ELR (cell line): ENCODE measurements around the gene ZNRF1.
"Not testable (repeated sequence)": the region's sequence is repeated elsewhere in the genome, so short reads cannot be mapped to it uniquely, and the experiment has no call there.

Source experiments
- DNase-seq: peaks from one replicate; pipeline ENCODE4 v3.0.0-alpha.2; 2015; ENCODE audit warnings: low read depth

The ZNRF1 gene

DNA sequence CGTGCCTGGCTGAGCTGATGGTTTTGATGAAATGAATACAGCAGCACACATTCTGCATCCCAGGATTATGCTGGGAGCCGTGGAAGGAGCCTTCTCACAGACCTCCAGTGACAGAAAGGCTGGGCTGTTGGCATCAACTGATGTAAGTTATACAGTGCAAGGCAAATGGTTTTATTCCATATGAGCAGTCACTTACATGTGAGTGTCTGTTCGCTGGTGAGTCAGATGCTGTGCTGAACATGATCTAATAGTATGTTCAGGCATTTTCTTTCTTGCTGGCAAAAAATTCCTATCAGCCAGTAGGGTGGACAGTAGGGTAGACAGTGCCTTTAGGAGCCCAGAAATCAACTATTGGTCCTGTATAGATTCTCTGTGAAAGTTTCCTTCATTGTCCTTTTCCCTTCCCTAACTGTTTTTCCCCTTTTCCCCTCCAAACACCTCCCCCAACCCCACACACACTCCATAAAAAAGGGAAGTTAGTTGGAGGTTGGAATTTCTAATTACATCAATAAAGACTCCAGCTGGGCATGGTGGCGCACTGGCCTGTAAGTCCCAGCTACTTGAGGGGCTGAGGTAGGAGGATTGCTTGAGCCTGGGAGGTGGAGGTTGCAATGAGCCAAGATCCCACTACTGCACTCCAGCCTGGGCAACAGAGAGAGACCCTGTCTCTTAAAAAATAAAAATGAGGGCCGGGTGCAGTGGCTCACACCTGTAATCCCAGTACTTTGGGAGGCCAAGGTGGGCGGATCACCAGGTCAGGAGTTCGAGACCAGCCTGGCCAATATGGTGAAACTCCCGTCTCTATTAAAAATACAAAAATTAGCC is 81.6 kb downstream of the ZNRF1 start:
- DNase-seq, result peak; percentile 66

DNA sequence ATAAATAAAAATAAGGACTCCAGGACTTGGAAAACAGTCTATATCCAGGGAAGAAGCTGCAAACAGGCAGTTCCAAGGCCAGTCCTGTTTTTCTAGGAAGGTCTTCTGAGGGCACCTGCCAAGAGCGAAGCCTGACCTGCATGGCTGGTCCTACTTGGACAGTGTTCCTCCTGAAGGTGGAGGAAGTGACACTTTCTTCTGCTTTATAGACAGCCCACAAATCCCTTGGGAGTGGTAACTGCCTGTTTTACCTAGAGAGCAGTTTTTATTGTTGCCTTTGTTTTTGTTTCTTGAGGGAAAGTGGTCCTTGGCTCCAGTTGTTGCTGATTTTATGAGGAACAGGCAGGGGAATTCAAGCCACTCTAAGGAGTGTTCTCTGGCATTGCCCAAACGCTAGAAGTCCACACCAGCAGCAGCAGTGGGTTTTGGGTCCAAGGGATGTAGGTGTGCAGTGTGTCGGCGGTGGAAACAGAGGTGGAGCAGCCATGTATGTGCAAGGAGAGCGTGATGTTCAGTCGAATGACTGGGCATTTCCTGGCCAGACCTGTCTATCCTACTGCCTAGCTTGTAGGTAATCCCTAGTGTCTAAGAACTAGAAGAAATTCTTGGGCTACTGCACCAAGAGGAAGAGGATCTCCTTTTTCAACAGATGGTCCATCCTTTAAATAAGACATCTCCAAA is 82.5 kb downstream of the ZNRF1 start:
- no peak for DNase-seq

- no peak for DNase-seq
Measured at GRCh38 chr16:75083813-75084212, 85.0 kb downstream of the ZNRF1 start.

DNA sequence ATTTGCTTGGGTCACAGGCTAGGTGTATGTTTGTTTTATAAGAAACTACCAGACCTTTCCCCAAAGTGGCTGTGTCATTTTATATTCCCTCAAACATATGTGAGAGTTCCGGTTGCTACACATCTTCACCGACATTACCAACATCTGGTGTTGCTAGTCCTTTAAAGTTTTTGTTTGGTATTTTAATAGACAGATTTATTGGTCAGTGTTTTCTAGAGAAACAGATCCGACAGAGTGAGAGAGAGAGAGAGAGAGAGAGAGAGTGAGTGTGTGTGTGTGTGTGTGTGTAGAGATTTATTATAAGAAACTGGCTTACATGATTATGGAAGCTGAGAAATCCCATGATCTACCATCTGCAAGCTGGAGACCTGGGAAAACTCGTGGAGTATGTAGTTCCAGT is 86.7 kb downstream of the ZNRF1 start:
- no peak for DNase-seq

DNA sequence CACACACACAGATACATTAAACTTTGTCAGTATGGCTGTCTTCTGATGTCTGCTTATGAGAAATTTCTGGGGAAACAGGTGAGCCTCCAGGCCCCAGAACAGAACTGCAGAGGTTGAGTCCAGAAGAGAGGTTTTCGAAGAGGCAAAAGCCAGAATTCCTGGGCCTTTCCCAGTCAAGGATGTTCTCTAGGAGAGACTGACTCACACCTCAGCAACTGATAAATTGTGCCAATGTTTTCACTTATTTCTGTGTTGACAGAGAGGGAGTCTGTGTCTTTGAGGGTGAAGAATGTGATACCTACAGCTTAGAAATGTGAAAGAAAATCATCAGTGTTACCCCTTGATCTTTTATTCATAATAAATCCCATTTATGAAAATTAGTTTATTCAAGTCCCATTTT is 87.5 kb downstream of the ZNRF1 start:
- no peak for DNase-seq

DNA sequence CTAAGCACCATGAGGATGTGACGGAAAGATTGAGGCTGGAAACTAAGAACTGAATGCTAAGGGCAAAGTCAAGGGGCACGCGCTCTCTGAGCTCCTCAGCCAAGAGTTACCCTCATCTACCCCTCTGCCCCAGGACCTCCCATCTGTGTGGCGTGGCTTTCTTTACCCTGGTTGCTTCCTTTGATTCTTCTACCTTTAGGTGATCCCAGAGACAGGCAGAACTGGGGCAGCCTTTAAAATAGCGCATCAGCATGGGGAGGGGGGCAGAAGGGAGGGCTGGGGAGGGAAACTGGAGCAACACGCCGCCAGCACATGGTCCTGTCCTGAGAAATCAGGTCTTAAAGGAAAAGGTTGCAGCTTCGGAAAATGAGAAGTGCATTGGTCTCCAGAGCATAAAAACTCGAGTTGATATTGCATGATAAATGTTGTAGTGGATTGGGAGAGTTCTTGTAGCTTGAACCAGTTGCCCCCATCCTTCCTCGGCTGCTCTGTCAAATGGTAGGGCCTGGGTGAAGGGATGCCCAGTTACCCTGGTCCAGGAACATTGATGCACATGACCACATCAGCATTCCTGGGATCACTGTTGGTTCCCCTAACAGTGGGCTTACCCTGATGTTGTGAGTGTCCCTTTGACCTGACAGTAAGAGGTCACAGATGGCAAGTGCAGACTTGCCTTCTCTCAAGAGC is 88.0 kb downstream of the ZNRF1 start:
- no peak for DNase-seq

DNA sequence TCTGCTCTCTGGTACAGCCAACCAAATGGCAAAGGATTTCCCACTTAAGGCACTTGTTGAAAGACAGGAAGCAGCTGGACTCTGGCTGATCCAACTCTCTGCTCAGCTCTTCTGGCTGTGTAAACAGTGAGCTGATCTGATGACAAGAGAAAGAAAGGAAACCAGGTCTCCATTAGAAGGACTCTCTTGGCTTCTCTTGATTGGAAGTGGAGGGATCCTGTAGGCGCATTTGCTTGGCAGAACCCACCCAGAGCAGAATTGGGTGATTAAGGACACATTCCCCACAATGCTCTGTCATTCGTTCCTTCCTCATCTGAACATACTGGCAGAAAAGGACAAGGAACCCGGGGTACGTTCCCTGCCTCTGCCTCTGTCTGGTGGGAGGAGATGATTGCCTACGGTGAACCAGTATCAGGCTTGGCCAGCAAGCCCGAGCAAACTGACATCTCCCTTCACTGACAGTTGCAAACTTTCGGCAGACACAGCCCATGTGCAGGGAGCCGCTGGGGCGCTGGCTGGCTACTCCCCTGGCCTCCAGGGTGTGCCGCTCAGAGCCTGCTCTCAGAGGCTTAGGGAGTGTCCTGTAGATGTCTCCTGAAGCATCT is 88.7 kb downstream of the ZNRF1 start:
- no peak for DNase-seq

- DNase-seq, result no peak
Measured at GRCh38 chr16:75088216-75088615, 89.4 kb downstream of the ZNRF1 start.

DNA sequence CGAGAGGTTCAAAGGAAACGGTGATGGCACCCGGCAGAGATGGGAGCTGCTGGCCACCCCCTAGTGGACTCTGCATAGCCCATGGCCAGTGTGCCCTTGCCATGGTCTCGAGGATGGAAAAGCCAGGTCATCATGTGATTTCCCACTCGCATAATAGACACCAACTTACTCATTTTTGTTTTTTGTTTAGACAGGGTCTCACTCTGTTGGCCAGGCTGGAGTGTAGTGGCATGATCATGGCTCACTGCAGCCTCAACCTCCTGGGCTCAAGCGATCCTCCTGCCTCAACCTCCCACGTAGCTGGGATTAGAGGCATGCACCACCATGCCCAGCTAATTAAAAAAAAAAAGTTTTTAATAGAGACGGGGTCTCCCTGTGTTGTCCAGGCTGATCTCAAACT is 90.1 kb downstream of the ZNRF1 start:
- DNase-seq, result no peak

- no peak for DNase-seq
Measured at GRCh38 chr16:75089486-75090202, 90.8 kb downstream of the ZNRF1 start.

DNA sequence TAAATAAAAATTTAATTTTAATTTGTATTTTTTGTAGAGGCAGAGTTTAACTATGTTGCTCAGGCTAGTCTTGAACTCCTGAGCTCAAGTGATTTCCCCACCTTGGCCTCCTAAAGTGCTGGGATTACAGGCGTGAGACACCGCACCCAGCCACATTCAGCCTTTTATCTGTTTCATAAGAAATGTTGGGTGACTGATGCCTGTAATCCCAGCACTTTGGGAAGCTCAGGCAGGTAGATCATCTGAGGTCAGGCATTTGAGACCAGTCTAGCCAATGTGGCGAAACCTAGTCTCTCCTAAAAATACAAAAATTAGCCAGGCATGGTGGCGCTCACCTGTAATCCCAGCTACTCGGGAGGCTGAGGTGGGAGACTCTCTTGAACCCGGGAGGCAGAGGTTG is 92.1 kb downstream of the ZNRF1 start:
- peak; percentile 24 for DNase-seq

DNA sequence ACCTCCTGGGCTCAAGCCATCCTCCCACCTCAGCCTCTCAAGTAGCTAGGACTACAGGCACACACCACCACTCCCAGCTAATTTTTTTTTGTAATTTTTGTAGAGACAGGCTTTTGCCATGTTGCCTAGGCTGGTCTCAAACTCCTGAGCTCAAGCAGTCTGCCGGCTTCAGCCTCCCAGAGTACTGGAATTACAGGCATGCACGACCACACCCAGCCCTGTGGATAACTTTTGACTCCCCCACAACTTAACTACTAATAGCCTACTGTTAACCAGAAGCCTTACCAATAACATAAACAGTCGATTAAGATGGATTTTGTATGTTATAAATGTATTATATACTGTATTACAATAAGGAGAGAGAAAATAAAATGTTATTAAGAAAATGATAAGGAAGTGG is 92.8 kb downstream of the ZNRF1 start:
- DNase-seq, result not testable (repeated sequence)

DNA sequence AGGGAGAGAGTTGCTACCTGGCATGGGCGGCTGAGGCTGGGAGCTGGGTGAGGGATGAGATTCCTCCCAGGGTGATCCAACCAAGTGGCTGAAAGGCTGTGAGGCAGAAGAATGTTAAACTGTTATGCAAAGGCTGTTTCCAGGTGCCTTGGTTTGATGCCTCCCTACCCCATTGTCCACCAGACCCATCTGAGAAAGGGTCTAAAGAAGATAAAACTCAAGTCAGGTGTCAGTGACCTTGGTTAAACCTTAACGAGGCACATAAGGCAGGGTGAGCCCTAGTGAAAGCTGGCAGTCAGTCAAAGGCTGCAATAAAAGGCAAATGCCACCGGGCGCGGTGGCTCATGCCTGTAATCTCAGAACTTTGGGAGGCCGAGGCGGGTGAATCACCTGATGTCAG is 94.0 kb downstream of the ZNRF1 start:
- DNase-seq, result no peak

- no peak for DNase-seq
Measured at GRCh38 chr16:75093598-75094540, 95.0 kb downstream of the ZNRF1 start.

- DNase-seq, result no peak
Measured at GRCh38 chr16:75095204-75095621, 96.4 kb downstream of the ZNRF1 start.

DNA sequence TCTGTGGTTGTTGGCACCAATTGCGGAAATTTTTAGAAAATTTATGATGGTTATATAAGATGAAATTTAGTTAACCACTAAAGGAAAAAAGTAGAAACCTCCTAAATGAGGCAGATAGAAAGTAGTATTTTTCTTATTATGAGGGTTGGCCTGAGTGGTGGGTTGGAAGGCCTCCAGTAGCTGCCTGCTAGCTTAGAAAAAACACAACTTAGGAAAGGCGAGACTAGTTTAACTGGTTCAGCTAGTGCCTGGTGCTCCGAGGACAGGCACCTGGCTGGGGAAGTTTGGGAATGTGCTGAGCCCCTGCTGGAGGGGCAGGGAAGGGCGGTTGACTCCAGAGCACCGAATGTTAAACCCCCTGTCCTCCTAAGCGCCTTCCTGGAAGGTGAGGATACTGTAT is 97.8 kb downstream of the ZNRF1 start:
- peak; percentile 23 for DNase-seq

DNA sequence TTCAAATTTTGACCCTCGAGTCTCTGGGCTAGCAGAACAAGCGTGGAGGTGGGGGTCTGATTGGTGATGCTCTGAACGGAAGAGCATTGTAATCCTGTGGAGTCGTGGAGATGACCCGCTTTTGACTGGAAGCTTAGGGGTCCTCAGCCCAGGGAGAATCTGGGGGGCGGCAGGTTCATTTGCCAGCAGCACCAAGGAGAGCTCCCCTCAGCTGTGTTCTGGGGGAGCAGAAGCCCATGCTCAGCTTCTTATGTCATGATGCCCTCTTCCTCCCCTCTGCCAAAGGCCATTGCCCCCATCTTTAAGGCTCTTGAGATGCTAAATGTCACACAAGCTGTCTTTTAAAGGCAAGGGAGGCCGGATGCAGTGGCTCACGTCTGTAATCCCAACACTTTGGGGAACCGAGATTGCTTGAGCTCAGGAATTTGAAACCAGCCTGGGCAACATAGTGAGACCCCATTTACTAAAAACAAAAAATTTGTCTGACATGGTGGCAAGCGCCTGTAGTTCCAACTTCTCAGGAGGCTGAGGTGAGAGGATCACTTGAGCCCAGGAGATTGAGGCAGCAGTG is 98.5 kb downstream of the ZNRF1 start:
- no peak for DNase-seq

DNA sequence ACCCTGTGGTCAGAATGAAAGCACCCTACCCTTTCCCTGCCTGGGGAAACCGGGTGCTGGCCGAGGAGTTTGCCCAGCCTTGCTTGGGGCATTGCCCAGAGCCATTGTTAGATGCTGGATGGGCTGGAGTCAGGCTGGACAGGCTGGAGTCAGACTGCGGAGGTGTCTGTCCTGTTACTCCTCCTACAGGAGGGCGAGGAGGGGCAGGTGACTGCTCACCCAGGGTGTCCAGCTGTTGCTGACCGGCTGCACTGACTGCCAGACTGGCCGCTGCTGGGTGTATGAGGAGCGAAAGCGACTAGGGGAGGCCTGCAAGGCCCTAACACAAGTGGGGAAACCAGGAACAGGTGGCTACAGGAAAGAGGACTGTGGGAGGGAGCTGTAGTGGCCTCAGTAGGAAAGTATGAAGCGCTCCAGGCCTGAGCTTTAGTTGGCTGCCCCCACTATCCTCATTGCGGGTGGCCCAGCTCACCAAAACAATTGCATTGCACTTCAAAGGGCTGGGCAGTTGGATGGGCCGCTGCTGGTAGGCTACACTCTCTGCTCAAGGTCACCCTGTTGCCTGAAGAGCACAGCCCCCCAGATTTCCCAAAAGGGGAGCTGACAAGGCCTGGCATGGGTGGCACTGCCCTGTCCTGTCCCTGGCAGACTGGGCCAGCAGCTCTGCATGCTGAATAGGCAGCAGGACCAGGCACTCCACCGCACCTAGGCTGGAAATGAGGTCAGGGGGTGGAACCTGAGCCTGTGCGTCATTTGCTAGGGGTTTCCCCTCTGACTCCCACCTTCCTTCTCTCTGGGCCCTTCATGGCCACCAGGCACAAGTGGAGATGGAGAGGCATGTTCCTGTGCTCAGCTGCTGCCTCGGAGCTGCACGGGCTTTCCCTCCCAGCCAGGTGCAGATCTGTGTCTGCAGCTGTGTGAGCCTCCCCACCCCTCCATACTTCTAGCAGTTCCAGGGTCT is 99.4 kb downstream of the ZNRF1 start:
- no peak for DNase-seq

GRCh38 chr16:75099075-75099667 is 100.3 kb downstream of the ZNRF1 start:
- no peak for DNase-seq
